IMR-90 (cell line): ENCODE measurements around the gene HOXC5. TPM values are rescaled to one million over a fixed set of nuclear protein-coding genes. Genes with fewer than 3 reads are reported as not detected.

Experiments used
- ATAC-seq: fragments of 200-7000 bp; cut with Tn5 transposase; 2 replicates; pipeline ENCODE4 v1.9.1; 2020; ENCODE audit warnings: low read depth, mild to moderate bottlenecking, moderate library complexity
- BruUV-seq: library from RNA; stranded (reverse); fragments of 400-500 nt; replicated peaks from 2 replicates; lab custom pipeline; 2021; lab: Mats Ljungman, UMichigan
- CTCF ChIA-PET: fragments of 300-600 bp; formaldehyde crosslinking; extraction: SDS; loops from one replicate; lab custom pipeline; 2021; ENCODE audit warnings: antibody characterized with exemption; lab: Yijun Ruan, JAX
- POLR2A ChIA-PET: fragments of 300-600 bp; sonication (Branson Sonifier 250); formaldehyde crosslinking; loops from one replicate; lab custom pipeline; 2022; ENCODE audit warnings: antibody characterized with exemption; ENCODE audit not compliant: unreplicated experiment; lab: Charles Lee
- DNase-seq: peaks from one replicate; pipeline ENCODE4 v3.0.0; 2013
- H2AFZ ChIP-seq: replicated peaks from 2 replicates; pipeline ENCODE3; 2013; ENCODE audit warnings: low read length, mild to moderate bottlenecking; ENCODE audit not compliant: poor library complexity
- H2AK5ac ChIP-seq: 2 replicates; pipeline ENCODE4 v1.6.1; 2013; ENCODE audit warnings: low read depth, low read length, inconsistent platforms
- H2AK9ac ChIP-seq: replicated peaks from 2 replicates; pipeline ENCODE3; 2013; ENCODE audit warnings: mild to moderate bottlenecking, low read depth, low read length, moderate library complexity; ENCODE audit not compliant: poor library complexity
- H2BK120ac ChIP-seq: 2 replicates; pipeline ENCODE4 v1.6.1; 2013; ENCODE audit warnings: low read depth, low read length, inconsistent platforms
- H2BK15ac ChIP-seq: 3 replicates; pipeline ENCODE4 v1.6.1; 2013; ENCODE audit warnings: low read depth, low read length, inconsistent platforms
- H2BK20ac ChIP-seq: 2 replicates; pipeline ENCODE4 v1.6.1; 2013; ENCODE audit warnings: low read depth, mild to moderate bottlenecking, inconsistent platforms, low read length, moderate library complexity
- H2BK5ac ChIP-seq: 2 replicates; pipeline ENCODE4 v1.6.1; 2013; ENCODE audit warnings: mild to moderate bottlenecking, low read depth, low read length, inconsistent platforms; ENCODE audit not compliant: poor library complexity, severe bottlenecking
- H3K14ac ChIP-seq: replicated peaks from 2 replicates; pipeline ENCODE4 v1.6.1; 2013; ENCODE audit warnings: low read depth, low read length, inconsistent platforms
- H3K18ac ChIP-seq: 2 replicates; pipeline ENCODE4 v1.6.1; 2013; ENCODE audit warnings: low read depth, low read length, control low read depth
- H3K23ac ChIP-seq: 2 replicates; pipeline ENCODE4 v1.6.1; 2013; ENCODE audit warnings: low read depth, low read length, inconsistent platforms
- H3K27ac ChIP-seq: 2 replicates; pipeline ENCODE4 v1.5.1; 2013; ENCODE audit warnings: mild to moderate bottlenecking, control low read depth, low read length; ENCODE audit not compliant: insufficient read depth
- H3K27me3 ChIP-seq: 2 replicates; pipeline ENCODE4 v1.6.1; 2013; ENCODE audit warnings: low read length; ENCODE audit not compliant: control insufficient read depth, insufficient read depth
- H3K36me3 ChIP-seq: 2 replicates; pipeline ENCODE4 v1.6.1; 2013; ENCODE audit warnings: low read length, mixed read lengths; ENCODE audit not compliant: control insufficient read depth, insufficient read depth
- H3K4ac ChIP-seq: 2 replicates; pipeline ENCODE4 v1.6.1; 2013; ENCODE audit warnings: low read depth, low read length, inconsistent platforms
- H3K4me1 ChIP-seq: 2 replicates; pipeline ENCODE4 v1.6.1; 2013; ENCODE audit warnings: low read length, mixed read lengths; ENCODE audit not compliant: control insufficient read depth, insufficient read depth
- H3K4me2 ChIP-seq: 2 replicates; pipeline ENCODE4 v1.6.1; 2013; ENCODE audit warnings: low read depth, mild to moderate bottlenecking, control low read depth, low read length, moderate library complexity
- H3K4me3 ChIP-seq: 2 replicates; pipeline ENCODE4 v1.5.1; 2013; ENCODE audit warnings: low read depth, mild to moderate bottlenecking, control low read depth, low read length, moderate library complexity; ENCODE audit not compliant: insufficient read depth
- H3K56ac ChIP-seq: 2 replicates; pipeline ENCODE4 v1.6.1; 2013; ENCODE audit warnings: low read length, inconsistent platforms; ENCODE audit not compliant: insufficient read depth; ENCODE audit errors: extremely low read depth
- H3K79me1 ChIP-seq, 2 experiments: 2 replicates each; pipeline ENCODE4 v1.6.1; 2013; ENCODE audit warnings: low read length in 2 of 2, inconsistent platforms in 1 of 2, low read depth in 1 of 2
- H3K9ac ChIP-seq: 2 replicates; pipeline ENCODE4 v1.6.1; 2013; ENCODE audit warnings: low read depth, low read length, control low read depth
- H3K9me1 ChIP-seq: 2 replicates; pipeline ENCODE4 v1.6.1; 2013; ENCODE audit warnings: low read length, inconsistent platforms; ENCODE audit not compliant: insufficient read depth
- H3K9me3 ChIP-seq: 2 replicates; pipeline ENCODE4 v1.6.1; 2013; ENCODE audit warnings: low read length; ENCODE audit not compliant: control insufficient read depth, insufficient read depth
- H4K20me1 ChIP-seq: 2 replicates; pipeline ENCODE4 v1.6.1; 2013; ENCODE audit warnings: low read length, inconsistent platforms; ENCODE audit not compliant: insufficient read depth
- H4K5ac ChIP-seq: 2 replicates; pipeline ENCODE4 v1.6.1; 2013; ENCODE audit warnings: mild to moderate bottlenecking, low read depth, low read length, control low read depth
- H4K8ac ChIP-seq, 2 experiments: 2 replicates each; pipeline ENCODE4 v1.6.1; 2013; ENCODE audit warnings: low read depth in 2 of 2, low read length in 2 of 2, control low read depth in 1 of 2, inconsistent platforms in 1 of 2
- H4K91ac ChIP-seq: 2 replicates; pipeline ENCODE4 v1.6.1; 2013; ENCODE audit warnings: low read depth, low read length, inconsistent platforms; ENCODE audit not compliant: insufficient read depth
- CEBPB ChIP-seq: IDR thresholded peaks from 2 replicates; pipeline ENCODE4 v1.6.1; 2012; ENCODE audit warnings: low read depth, low read length, improper control_type of control experiment
- CHD1 ChIP-seq: IDR thresholded peaks from 2 replicates; pipeline ENCODE4 v1.6.1; 2012; ENCODE audit warnings: low read depth, low read length, improper control_type of control experiment
- MAFK ChIP-seq: IDR thresholded peaks from 2 replicates; pipeline ENCODE4 v1.6.1; 2012; ENCODE audit warnings: low read depth, low read length, improper control_type of control experiment
- NFE2L2 ChIP-seq: fragments of 150-350 bp; IDR thresholded peaks from 2 replicates; pipeline ENCODE4 v1.6.1; 2016; ENCODE audit warnings: low read depth, mild to moderate bottlenecking, low read length
- SMC3 ChIP-seq: fragments of 150-350 bp; IDR thresholded peaks from 2 replicates; pipeline ENCODE4 v1.6.1; 2016; ENCODE audit warnings: low read depth, mild to moderate bottlenecking, antibody characterized with exemption, low read length, moderate library complexity
- dilution Hi-C: fragments of 300-500 bp; cut with HindIII; formaldehyde crosslinking; loops from one replicate; pipeline ENCODE4 v1.14.3; 2018; ENCODE audit warnings: low sequenced_read_pairs; ENCODE audit not compliant: unreplicated experiment
- in situ Hi-C: fragments of 300-500 bp; cut with MboI; formaldehyde crosslinking; loops from 3 replicates; pipeline ENCODE4 v1.14.3; 2019; ENCODE audit warnings: low sequenced_read_pairs, inconsistent platforms, mixed read lengths
- intact Hi-C: fragments of 100-400 bp; cut with micrococcal nuclease; formaldehyde crosslinking; loops from 2 replicates; pipeline ENCODE4 v1.10.0; 2022
- polyA plus RNA-seq, 3 experiments: library from polyadenylated mRNA; depleted of rRNA; stranded (reverse); fragments of >200 nt; gene quantifications; 2 replicates each; pipeline ENCODE4 v1.2.3, GENCODE V29; 2012; ENCODE audit warnings: low replicate concordance in 1 of 3
- total RNA-seq: library from RNA; depleted of rRNA; stranded (reverse); fragments of >200 nt; gene quantifications from 2 replicates; pipeline ENCODE4 v1.2.3, GENCODE V29; 2012
- TF ChIP-seq, protein P1 (sequence below): conservative IDR thresholded peaks from 2 replicates; pipeline ENCODE4 v1.5.1; 2012; ENCODE audit warnings: mild to moderate bottlenecking, low read depth, low read length, improper control_type of control experiment
- TF ChIP-seq, protein P2 (sequence below): fragments of 150-350 bp; IDR thresholded peaks from 2 replicates; pipeline ENCODE4 v1.6.1; 2017; ENCODE audit warnings: mild to moderate bottlenecking, antibody characterized with exemption, low read length, low read depth

The HOXC5 gene
- total and polyA plus RNA-seq, 2 of the 4 experiments (the other 2 are of a cell fraction): not detected

DNA sequence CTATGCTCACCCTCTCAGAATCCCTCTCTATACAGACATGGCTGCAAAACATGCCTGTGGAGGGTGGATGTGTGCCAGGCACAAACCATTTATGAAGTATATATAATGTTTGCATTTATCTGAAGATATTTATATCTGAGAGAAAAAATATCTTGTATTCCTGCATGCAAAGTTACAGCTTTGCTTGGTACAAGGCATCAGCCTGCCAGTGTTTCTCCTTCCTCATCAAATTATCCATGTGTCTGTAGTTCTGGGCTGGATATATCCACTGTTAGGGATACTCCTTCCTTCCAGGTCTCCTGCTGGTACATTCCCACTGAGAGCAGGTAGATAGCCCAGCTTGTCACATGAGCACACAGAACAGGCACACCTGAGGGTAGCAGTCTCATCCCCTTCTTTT, 32.8 kb downstream of the HOXC5 start:
- Histone ChIP-seq H3K4ac (no peak overlapping the region), H4K8ac (no peak overlapping the region), H2BK5ac (no peak overlapping the region), H2BK120ac (no peak overlapping the region), H3K14ac (no peak overlapping the region), H2AK9ac (no peak overlapping the region), H3K18ac (no peak overlapping the region), H4K20me1 (no peaks in the 10 kb centered on the region), H3K4me3 (no peak overlapping the region), H3K9me1 (peaks cover 3% of the 10 kb centered on the region; the same call in 1 of the 2 replicates), H2BK15ac (no peak overlapping the region), H3K36me3 (no peaks in the 10 kb centered on the region), H3K9ac (no peak overlapping the region), H3K56ac (no peak overlapping the region), H3K27ac (no peak overlapping the region), H4K91ac (no peak overlapping the region), H2AK5ac (no peak overlapping the region), H2AFZ (no peak overlapping the region), H2BK20ac (no peak overlapping the region), H3K4me2 (no peak overlapping the region), H4K5ac (no peak overlapping the region), H3K27me3 (peaks cover 21% of the 10 kb centered on the region), H3K23ac (no peak overlapping the region), H3K79me1 (no peaks in the 10 kb centered on the region), H3K4me1 (no peaks in the 10 kb centered on the region), H3K9me3 (no peaks in the 10 kb centered on the region)
- TF ChIP-seq, protein P1, sequence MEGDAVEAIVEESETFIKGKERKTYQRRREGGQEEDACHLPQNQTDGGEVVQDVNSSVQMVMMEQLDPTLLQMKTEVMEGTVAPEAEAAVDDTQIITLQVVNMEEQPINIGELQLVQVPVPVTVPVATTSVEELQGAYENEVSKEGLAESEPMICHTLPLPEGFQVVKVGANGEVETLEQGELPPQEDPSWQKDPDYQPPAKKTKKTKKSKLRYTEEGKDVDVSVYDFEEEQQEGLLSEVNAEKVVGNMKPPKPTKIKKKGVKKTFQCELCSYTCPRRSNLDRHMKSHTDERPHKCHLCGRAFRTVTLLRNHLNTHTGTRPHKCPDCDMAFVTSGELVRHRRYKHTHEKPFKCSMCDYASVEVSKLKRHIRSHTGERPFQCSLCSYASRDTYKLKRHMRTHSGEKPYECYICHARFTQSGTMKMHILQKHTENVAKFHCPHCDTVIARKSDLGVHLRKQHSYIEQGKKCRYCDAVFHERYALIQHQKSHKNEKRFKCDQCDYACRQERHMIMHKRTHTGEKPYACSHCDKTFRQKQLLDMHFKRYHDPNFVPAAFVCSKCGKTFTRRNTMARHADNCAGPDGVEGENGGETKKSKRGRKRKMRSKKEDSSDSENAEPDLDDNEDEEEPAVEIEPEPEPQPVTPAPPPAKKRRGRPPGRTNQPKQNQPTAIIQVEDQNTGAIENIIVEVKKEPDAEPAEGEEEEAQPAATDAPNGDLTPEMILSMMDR: no peak
- TF ChIP-seq CHD1 (no peak), SMC3 (no peak), CEBPB (no peak), NFE2L2 (no peak), MAFK (no peak)
- TF ChIP-seq, protein P2, sequence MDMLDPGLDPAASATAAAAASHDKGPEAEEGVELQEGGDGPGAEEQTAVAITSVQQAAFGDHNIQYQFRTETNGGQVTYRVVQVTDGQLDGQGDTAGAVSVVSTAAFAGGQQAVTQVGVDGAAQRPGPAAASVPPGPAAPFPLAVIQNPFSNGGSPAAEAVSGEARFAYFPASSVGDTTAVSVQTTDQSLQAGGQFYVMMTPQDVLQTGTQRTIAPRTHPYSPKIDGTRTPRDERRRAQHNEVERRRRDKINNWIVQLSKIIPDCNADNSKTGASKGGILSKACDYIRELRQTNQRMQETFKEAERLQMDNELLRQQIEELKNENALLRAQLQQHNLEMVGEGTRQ: no peak
- ChIA-PET POLR2A (no interaction called here), CTCF (no interaction called here)
- ATAC-seq: no peak
- no peak for DNase-seq
- in situ Hi-C loops: no loop called here
- dilution Hi-C loops: no loop called here
- BruUV-seq: no TSS peak
- intact Hi-C loops: no loop called here
